Fibroblast of lung (primary cell): Measurements from ENCODE around the gene GALNT1. TPM values are rescaled to one million over a fixed set of nuclear protein-coding genes. Genes with fewer than 3 reads are reported as not detected.
"Not testable (repeated sequence)": the region's sequence is repeated elsewhere in the genome, so short reads cannot be mapped to it uniquely, and the experiment has no call there.

ENCODE experiments used
- DNase-seq, 2 donors: peaks; one replicate each; pipeline versions ENCODE4 v3.0.0 to v3.0.0-alpha.2; 2010; ENCODE audit warnings: low read depth in 2 of 2
- H2AFZ ChIP-seq: 2 replicates; pipeline ENCODE4 v1.5.1; 2012; ENCODE audit warnings: low read length, control low read depth, inconsistent platforms
- H3K27ac ChIP-seq: 2 replicates; pipeline ENCODE4 v1.5.1; 2011; ENCODE audit warnings: low read length, control low read depth; ENCODE audit not compliant: insufficient read depth
- H3K27me3 ChIP-seq: 2 replicates; pipeline ENCODE4 v1.5.1; 2011; ENCODE audit warnings: mild to moderate bottlenecking, low read length; ENCODE audit not compliant: control insufficient read depth, insufficient read depth
- H3K36me3 ChIP-seq: 2 replicates; pipeline ENCODE4 v1.5.1; 2011; ENCODE audit warnings: low read length; ENCODE audit not compliant: control insufficient read depth, insufficient read depth
- H3K4me1 ChIP-seq: 2 replicates; pipeline ENCODE4 v1.5.1; 2011; ENCODE audit warnings: low read length; ENCODE audit not compliant: control insufficient read depth, insufficient read depth; ENCODE audit errors: extremely low read depth
- H3K4me2 ChIP-seq: 2 replicates; pipeline ENCODE4 v1.5.1; 2011; ENCODE audit warnings: low read length, control low read depth; ENCODE audit not compliant: insufficient read depth; ENCODE audit errors: extremely low read depth
- H3K4me3 ChIP-seq, 4 experiments: fragments of 200-600 bp in 1 of 4; sonication (generic) in 1 of 4; replicated peaks in 1 of 4; 2 replicates each; pipeline ENCODE4 v1.5.1; 2011 to 2016; ENCODE audit warnings: low read length in 4 of 4, low read depth in 3 of 4, mild to moderate bottlenecking in 3 of 4, control low read depth in 2 of 4, inconsistent platforms in 1 of 4, mixed read lengths in 1 of 4; ENCODE audit not compliant: insufficient read depth in 1 of 4; ENCODE audit errors: control extremely low read depth in 1 of 4
- H3K79me2 ChIP-seq: 2 replicates; pipeline ENCODE4 v1.5.1; 2012; ENCODE audit warnings: mild to moderate bottlenecking, low read length, inconsistent platforms; ENCODE audit not compliant: control insufficient read depth, insufficient read depth
- H3K9ac ChIP-seq: 2 replicates; pipeline ENCODE4 v1.5.1; 2011; ENCODE audit warnings: mild to moderate bottlenecking, low read length, control low read depth; ENCODE audit not compliant: insufficient read depth
- H3K9me3 ChIP-seq: 2 replicates; pipeline ENCODE4 v1.5.1; 2012; ENCODE audit warnings: low read depth, low read length; ENCODE audit not compliant: control insufficient read depth, insufficient read depth
- H4K20me1 ChIP-seq: 2 replicates; pipeline ENCODE4 v1.5.1; 2011; ENCODE audit warnings: low read length; ENCODE audit not compliant: control insufficient read depth, insufficient read depth; ENCODE audit errors: extremely low read depth
- EZH2 ChIP-seq: IDR thresholded peaks from 2 replicates; pipeline ENCODE4 v1.5.1; 2012; ENCODE audit warnings: low read length, control low read depth, mild to moderate bottlenecking; ENCODE audit errors: missing control alignments
- polyA plus RNA-seq, 2 donors: library from polyadenylated mRNA; depleted of rRNA in 1 of 2; stranded (reverse) in 1 of 2; unstranded in 1 of 2; fragments of >200 nt; gene quantifications; 2 replicates each; pipeline ENCODE4 v1.2.1, GENCODE V29; 2011 to 2012; ENCODE audit warnings: missing spikeins in 1 of 2
- total RNA-seq: library from RNA; depleted of rRNA; stranded (reverse); fragments of >200 nt; gene quantifications from 2 replicates; pipeline ENCODE4 v1.2.1, GENCODE V29; 2014
- TF ChIP-seq, protein P1 (sequence below), 2 donors: IDR thresholded peaks in 1 of 2; conservative IDR thresholded peaks in 1 of 2; 1 replicate in 1 of 2; 2 replicates in 1 of 2; pipeline ENCODE4 v1.5.1; 2011 to 2012; ENCODE audit warnings: low read length in 2 of 2, control low read depth in 1 of 2, inconsistent platforms in 1 of 2, low read depth in 1 of 2, mild to moderate bottlenecking in 1 of 2

Gene GALNT1
- total and polyA plus RNA-seq, 2 donors (not counting 1 experiment from before 2014, with no cell fraction given) = 31.7 to 53.3 TPM

DNA sequence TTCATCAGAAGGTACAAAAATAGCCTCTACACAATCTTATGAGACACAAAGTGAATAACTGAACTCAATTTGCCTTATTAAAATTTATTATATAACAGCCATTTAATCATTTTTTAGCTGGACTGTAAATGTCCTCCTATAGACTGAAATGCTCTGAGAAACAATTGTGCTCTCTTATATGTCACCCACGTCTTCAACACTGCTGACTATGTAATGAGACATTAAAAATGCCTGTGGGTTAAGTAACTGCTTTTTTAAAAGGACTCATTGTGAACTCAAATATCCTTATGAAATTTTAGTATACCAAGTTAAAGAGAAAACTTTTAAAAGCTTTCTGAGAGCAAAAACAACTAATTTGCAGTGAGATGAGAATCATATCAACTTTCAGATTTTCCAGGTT, 10.4 kb upstream of the GALNT1 start:
- Histone ChIP-seq H3K4me3 (no peak overlapping the region), H3K4me2 (no peak overlapping the region), H3K9ac (no peak overlapping the region), H3K79me2 (no peaks in the 10 kb centered on the region), H3K36me3 (no peaks in the 10 kb centered on the region), H3K4me1 (no peaks in the 10 kb centered on the region), H3K27ac (no peak overlapping the region), H2AFZ (no peak overlapping the region), H3K9me3 (no peaks in the 10 kb centered on the region), H4K20me1 (no peaks in the 10 kb centered on the region), H3K27me3 (no peaks in the 10 kb centered on the region)
- no peak for TF ChIP-seq EZH2
- TF ChIP-seq, protein P1, sequence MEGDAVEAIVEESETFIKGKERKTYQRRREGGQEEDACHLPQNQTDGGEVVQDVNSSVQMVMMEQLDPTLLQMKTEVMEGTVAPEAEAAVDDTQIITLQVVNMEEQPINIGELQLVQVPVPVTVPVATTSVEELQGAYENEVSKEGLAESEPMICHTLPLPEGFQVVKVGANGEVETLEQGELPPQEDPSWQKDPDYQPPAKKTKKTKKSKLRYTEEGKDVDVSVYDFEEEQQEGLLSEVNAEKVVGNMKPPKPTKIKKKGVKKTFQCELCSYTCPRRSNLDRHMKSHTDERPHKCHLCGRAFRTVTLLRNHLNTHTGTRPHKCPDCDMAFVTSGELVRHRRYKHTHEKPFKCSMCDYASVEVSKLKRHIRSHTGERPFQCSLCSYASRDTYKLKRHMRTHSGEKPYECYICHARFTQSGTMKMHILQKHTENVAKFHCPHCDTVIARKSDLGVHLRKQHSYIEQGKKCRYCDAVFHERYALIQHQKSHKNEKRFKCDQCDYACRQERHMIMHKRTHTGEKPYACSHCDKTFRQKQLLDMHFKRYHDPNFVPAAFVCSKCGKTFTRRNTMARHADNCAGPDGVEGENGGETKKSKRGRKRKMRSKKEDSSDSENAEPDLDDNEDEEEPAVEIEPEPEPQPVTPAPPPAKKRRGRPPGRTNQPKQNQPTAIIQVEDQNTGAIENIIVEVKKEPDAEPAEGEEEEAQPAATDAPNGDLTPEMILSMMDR (conservative IDR thresholded peaks at IDR 0.05 in 1 of 2, IDR thresholded peaks at IDR 0.05 in 1 of 2; ENCODE audit: low read depth in 1 of 2, low read length in 2 of 2) = no peak
- peak; percentile 8 to 14 for DNase-seq

DNA sequence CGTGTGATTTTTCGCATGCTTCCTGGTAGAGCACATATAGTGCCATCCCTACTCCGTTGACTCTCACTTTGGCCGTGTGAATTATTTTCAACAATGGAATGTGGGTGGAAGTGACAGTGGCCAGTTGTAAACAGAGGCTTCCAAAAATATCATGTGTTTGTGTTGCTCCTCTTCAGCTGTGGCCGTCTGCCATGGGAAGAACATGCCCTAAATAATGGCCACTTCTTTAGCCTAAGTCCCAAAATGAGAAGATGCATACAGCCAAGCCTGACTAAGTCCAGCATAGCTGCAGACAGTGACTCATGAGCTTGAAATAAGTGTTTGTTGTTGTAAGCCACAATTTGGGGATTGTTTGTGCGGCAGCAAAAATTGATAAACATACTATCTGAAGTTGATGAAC, 8.9 kb upstream of the GALNT1 start:
- no peak overlapping the region for H3K9ac ChIP-seq
- no peak for TF ChIP-seq EZH2
- TF ChIP-seq, protein P1 (conservative IDR thresholded peaks at IDR 0.05 in 1 of 2, IDR thresholded peaks at IDR 0.05 in 1 of 2; ENCODE audit: low read depth in 1 of 2, low read length in 2 of 2) = no peak
- H3K9me3 ChIP-seq = no peaks in the 10 kb centered on the region
- H3K4me2 ChIP-seq = no peak overlapping the region
- H3K79me2 ChIP-seq = no peaks in the 10 kb centered on the region
- no peak overlapping the region for H2AFZ ChIP-seq
- no peaks in the 10 kb centered on the region for H3K36me3 ChIP-seq
- H3K4me3 ChIP-seq = no peak overlapping the region
- H3K4me1 ChIP-seq = no peaks in the 10 kb centered on the region
- H3K27me3 ChIP-seq = no peaks in the 10 kb centered on the region
- DNase-seq = peak; percentile 28 to 29
- H3K27ac ChIP-seq = no peak overlapping the region
- H4K20me1 ChIP-seq = no peaks in the 10 kb centered on the region

DNA sequence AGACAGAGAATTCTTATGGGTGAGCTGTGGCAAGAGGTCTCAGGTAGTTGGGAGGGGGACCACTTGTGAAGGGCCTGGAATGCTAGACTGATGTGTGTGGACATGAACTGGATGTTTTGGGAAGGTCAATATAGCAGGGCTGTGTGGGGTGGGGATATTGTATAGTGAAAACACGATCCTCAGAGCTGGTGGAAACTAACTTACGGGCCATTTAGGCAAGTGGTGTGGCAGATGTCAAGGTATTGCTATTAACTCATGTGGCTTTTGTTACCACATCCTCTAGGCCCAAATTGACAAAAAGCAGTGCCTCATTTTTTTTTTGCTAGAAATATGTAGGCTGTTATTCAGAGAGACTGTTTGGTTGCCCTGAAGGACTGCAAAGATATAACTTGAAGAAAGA, 8.0 kb upstream of the GALNT1 start:
- no peaks in the 10 kb centered on the region for H4K20me1 ChIP-seq

DNA sequence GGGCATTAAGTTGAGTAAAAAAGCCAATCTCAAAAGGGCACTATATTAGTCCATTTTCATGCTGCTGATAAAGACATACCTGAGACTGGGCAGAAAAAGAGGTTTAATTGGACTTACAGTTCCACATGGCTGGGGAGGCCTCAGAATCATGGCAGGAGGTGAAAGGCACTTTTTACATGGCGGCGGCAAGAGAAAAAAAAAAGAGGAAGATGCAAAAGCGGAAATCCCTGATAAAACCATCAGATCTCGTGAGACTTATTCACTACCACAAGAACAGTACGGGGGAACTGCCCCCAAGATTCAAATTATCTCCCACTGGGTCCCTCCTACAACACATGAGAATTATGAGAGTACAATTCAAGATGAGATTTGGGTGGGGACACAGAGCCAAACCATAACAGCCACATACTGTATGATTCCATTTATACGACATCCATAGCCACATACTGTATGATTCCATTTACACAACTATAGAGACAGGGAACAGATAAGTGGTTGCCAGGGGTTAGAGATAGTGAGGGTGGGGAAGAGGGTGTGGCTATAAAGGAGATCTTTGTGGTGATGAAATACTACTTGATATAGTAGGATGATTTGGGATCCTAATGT, 5.2 kb upstream of the GALNT1 start:
- H2AFZ ChIP-seq, H3K36me3 ChIP-seq, H3K9ac ChIP-seq, H3K4me3 ChIP-seq, H3K4me1 ChIP-seq, H3K27me3 ChIP-seq, H3K4me2 ChIP-seq, H3K79me2 ChIP-seq, H3K9me3 ChIP-seq, DNase-seq, H3K27ac ChIP-seq, H4K20me1 ChIP-seq: not testable (repeated sequence)

More for the DNA sequence above, 8.0 kb upstream of the GALNT1 start:
- Histone ChIP-seq H3K4me1 (no peaks in the 10 kb centered on the region), H2AFZ (no peak overlapping the region), H3K9ac (no peak overlapping the region), H3K9me3 (no peaks in the 10 kb centered on the region), H3K36me3 (no peaks in the 10 kb centered on the region), H3K27me3 (no peaks in the 10 kb centered on the region), H3K4me3 (no peak overlapping the region), H3K4me2 (no peak overlapping the region), H3K79me2 (no peaks in the 10 kb centered on the region), H3K27ac (no peak overlapping the region)
- no peak for DNase-seq
- no peak for TF ChIP-seq EZH2
- TF ChIP-seq, protein P1 (conservative IDR thresholded peaks at IDR 0.05 in 1 of 2, IDR thresholded peaks at IDR 0.05 in 1 of 2; ENCODE audit: low read depth in 1 of 2, low read length in 2 of 2) = no peak
